Measurements from ENCODE around the gene GTPBP2.
"Not testable (repeated sequence)": the region's sequence is repeated elsewhere in the genome, so short reads cannot be mapped to it uniquely, and the experiment has no call there.

Gene GTPBP2

GRCh38 chr6:43604174-43604573, 24.9 kb downstream of the GTPBP2 start:
- H3K4me3 ChIP-seq (ENCODE audit: control insufficient read depth, low read depth, low read length) = no peak overlapping the region
- no peak for TF ChIP-seq CTCF (conservative IDR thresholded peaks at IDR 0.05; ENCODE audit: control insufficient read depth, insufficient read depth, low read depth, low read length)
- peak; percentile 91 for DNase-seq (ENCODE audit: low read depth)

DNA sequence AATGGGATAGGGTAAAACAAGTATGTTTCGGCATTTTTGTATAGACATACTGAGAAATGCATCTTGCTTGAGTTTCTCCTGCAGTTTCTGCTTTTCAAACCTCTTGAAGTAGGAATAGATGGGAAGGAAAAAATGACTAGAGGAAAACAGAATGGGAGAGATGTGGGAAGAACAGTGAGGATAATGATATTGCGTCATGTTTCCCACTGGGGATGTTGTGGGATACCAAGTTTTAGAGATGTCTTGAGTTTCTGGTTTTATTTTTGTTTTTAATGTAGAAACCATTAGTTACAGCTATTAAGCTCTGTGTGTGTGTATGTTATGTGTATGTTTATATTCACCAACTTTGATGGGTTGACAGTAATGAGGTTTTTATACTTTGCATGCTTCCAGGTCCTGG, 28.5 kb downstream of the GTPBP2 start:
- DNase-seq (ENCODE audit: low read depth) = peak; percentile 10
- no peak overlapping the region for H3K4me3 ChIP-seq (ENCODE audit: control insufficient read depth, low read depth, low read length)
- no peak for TF ChIP-seq CTCF (conservative IDR thresholded peaks at IDR 0.05; ENCODE audit: control insufficient read depth, insufficient read depth, low read depth, low read length)

DNA sequence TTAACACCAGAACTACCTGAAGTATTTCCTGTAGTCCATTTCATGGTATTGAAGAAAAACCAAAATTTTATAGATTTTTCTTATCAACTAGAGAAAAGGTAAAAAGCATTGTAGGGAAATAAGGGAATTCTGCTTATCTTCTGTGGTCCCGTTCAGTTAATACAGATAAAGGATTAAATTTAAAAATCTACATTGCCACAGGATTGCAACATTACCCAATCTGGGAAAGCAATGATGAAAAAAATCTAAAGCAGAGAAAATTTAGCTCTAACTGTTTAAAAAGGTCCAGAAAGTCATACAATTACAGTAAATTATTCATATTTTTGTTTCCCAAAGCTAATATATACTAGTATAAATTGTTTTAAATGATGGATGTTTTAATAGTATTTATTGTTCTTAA, 35.1 kb downstream of the GTPBP2 start:
- H3K4me3 ChIP-seq (ENCODE audit: control insufficient read depth, low read depth, low read length) = no peak overlapping the region
- no peak for TF ChIP-seq CTCF (conservative IDR thresholded peaks at IDR 0.05; ENCODE audit: control insufficient read depth, insufficient read depth, low read depth, low read length)
- no peak for DNase-seq (ENCODE audit: low read depth)

- not testable (repeated sequence) for H3K4me3 ChIP-seq (ENCODE audit: control insufficient read depth, low read depth, low read length); DNase-seq (ENCODE audit: low read depth)
Observed at GRCh38 chr6:43589564-43589963, 39.5 kb downstream of the GTPBP2 start.

DNA sequence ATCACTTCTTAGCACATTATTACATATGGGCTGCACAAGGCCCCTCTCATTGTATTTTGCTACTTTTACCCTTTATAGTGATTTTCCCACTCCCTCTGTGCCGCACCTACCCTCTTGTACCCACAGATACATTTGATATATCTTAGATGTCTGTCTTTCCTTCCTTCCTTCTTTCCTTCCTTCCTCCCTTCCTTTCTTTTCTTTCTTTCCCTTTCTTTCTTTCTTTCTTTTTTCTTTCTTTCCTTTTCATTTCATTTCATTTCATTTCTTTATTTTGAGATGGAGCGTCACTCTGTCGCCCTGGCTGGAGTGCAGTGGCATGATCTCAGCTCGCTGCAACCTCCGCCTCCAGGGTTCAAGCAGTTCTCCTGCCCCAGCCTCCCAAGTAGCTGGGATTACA, 40.9 kb downstream of the GTPBP2 start:
- no peak for TF ChIP-seq CTCF (conservative IDR thresholded peaks at IDR 0.05; ENCODE audit: control insufficient read depth, insufficient read depth, low read depth, low read length)
- H3K4me3 ChIP-seq (ENCODE audit: control insufficient read depth, low read depth, low read length) = no peak overlapping the region
- no peak for DNase-seq (ENCODE audit: low read depth)

- no peak overlapping the region for H3K4me3 ChIP-seq (ENCODE audit: control insufficient read depth, low read depth, low read length)
- no peak for TF ChIP-seq CTCF (conservative IDR thresholded peaks at IDR 0.05; ENCODE audit: control insufficient read depth, insufficient read depth, low read depth, low read length)
- DNase-seq (ENCODE audit: low read depth) = peak; percentile 14
Observed at GRCh38 chr6:43584892-43585570, 44.0 kb downstream of the GTPBP2 start.

DNA sequence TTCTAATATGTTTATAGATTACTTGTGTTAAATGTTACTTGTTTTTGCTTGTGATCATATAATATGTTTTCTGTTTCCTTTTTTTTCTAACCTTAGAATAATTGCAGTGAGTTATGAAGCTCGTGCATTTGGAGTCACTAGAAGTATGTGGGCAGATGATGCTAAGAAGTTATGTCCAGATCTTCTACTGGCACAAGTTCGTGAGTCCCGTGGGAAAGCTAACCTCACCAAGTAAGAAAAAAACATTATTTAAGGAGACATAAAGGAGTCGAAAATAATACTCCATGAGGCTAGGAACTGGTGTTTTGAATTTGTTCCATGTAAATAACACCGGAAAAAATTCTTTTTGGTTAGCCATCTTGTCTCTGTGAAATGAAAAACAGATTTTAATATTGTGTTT, 46.2 kb downstream of the GTPBP2 start:
- DNase-seq (ENCODE audit: low read depth) = peak; percentile 28

More for the DNA sequence above, 46.2 kb downstream of the GTPBP2 start:
- TF ChIP-seq CTCF (conservative IDR thresholded peaks at IDR 0.05; ENCODE audit: control insufficient read depth, insufficient read depth, low read depth, low read length) = no peak
- no peak overlapping the region for H3K4me3 ChIP-seq (ENCODE audit: control insufficient read depth, low read depth, low read length)

Data from fibroblast of mammary gland (primary cell).